ENCODE data around the gene SEC61B.

SEC61B gene

GRCh38 chr9:99221621-99222415 is at the start of gene SEC61B, which contains the start of gene ALG2:
Gene SEC61B, plus strand, starts transcription at chr9:99222282. Its CDS starts 82 bp downstream, at chr9:99222364.
Gene ALG2, minus strand, starts transcription at chr9:99221942. Its CDS starts 48 bp downstream, at chr9:99221894.
- DNase-seq (ENCODE audit: low read depth in 2 of 2), result peak; percentile 91

GRCh38 chr9:99173570-99174504 is 48.2 kb upstream of the SEC61B start:
- DNase-seq (ENCODE audit: low read depth in 2 of 2), result no peak

- DNase-seq (ENCODE audit: low read depth in 2 of 2), result no peak
Measured at GRCh38 chr9:99176527-99177013, 45.5 kb upstream of the SEC61B start.

GRCh38 chr9:99177576-99178366 is 44.3 kb upstream of the SEC61B start:
- DNase-seq (ENCODE audit: low read depth in 2 of 2), result no peak

- no peak for DNase-seq (ENCODE audit: low read depth in 2 of 2)
Measured at GRCh38 chr9:99178912-99179872, 42.9 kb upstream of the SEC61B start.

- DNase-seq (ENCODE audit: low read depth in 2 of 2), result no peak
Measured at GRCh38 chr9:99180199-99180598, 41.9 kb upstream of the SEC61B start.

- no peak for DNase-seq (ENCODE audit: low read depth in 2 of 2)
Measured at GRCh38 chr9:99180662-99181061, 41.4 kb upstream of the SEC61B start.

GRCh38 chr9:99181206-99181605 is 40.9 kb upstream of the SEC61B start:
- no peak for DNase-seq (ENCODE audit: low read depth in 2 of 2)

- DNase-seq (ENCODE audit: low read depth in 2 of 2), result peak; percentile 27 to 43
Measured at GRCh38 chr9:99181621-99182020, 40.5 kb upstream of the SEC61B start.

GRCh38 chr9:99182356-99182755 is 39.7 kb upstream of the SEC61B start:
- no peak for DNase-seq (ENCODE audit: low read depth in 2 of 2)

GRCh38 chr9:99183616-99184015 is 38.5 kb upstream of the SEC61B start:
- no peak for DNase-seq (ENCODE audit: low read depth in 2 of 2)

GRCh38 chr9:99184110-99184474 is 38.0 kb upstream of the SEC61B start:
- no peak for DNase-seq (ENCODE audit: low read depth in 2 of 2)

- peak; percentile 93 for DNase-seq (ENCODE audit: low read depth in 2 of 2)
Measured at GRCh38 chr9:99184475-99185347, 37.4 kb upstream of the SEC61B start.

- DNase-seq (ENCODE audit: low read depth in 2 of 2), result no peak
Measured at GRCh38 chr9:99185348-99185632, 36.8 kb upstream of the SEC61B start.

GRCh38 chr9:99185934-99186333 is 36.1 kb upstream of the SEC61B start:
- no peak for DNase-seq (ENCODE audit: low read depth in 2 of 2)

- no peak for DNase-seq (ENCODE audit: low read depth in 2 of 2)
Measured at GRCh38 chr9:99187311-99187710, 34.8 kb upstream of the SEC61B start.

GRCh38 chr9:99189186-99189585 is 32.9 kb upstream of the SEC61B start:
- DNase-seq (ENCODE audit: low read depth in 2 of 2), result no peak

GRCh38 chr9:99189887-99190596 is 32.0 kb upstream of the SEC61B start:
- no peak for DNase-seq (ENCODE audit: low read depth in 2 of 2)

Data from fibroblast of skin of left quadriceps (primary cell).